22Rv1 (cell line): Measurements from ENCODE around the gene NEURL2.

Experiments
- CTCF ChIP-seq: fragments of 450-650 bp; IDR thresholded peaks from 2 replicates; pipeline ENCODE4 v1.5.1; 2017; ENCODE audit warnings: mild to moderate bottlenecking
- ZFX ChIP-seq: fragments of 450-650 bp; IDR thresholded peaks from 2 replicates; pipeline ENCODE4 v1.6.1; 2017; ENCODE audit warnings: antibody characterized with exemption, borderline replicate concordance

- TF ChIP-seq CTCF (no peak), ZFX (no peak)
Observed at GRCh38 chr20:45904583-45905504, 13.8 kb upstream of the NEURL2 start.
